Stimulated activated CD8-positive, alpha-beta memory T cell treated with anti-CD3 and anti-CD28 coated beads, Interleukin-7, amount 100 ng/mL, for 24 hours (primary cell): Measurements from ENCODE around the gene CRKL.

Experiments used
- DNase-seq: peaks from one replicate; pipeline ENCODE4 v3.0.0-alpha.2; 2020; ENCODE audit warnings: low read depth

Gene CRKL

DNA sequence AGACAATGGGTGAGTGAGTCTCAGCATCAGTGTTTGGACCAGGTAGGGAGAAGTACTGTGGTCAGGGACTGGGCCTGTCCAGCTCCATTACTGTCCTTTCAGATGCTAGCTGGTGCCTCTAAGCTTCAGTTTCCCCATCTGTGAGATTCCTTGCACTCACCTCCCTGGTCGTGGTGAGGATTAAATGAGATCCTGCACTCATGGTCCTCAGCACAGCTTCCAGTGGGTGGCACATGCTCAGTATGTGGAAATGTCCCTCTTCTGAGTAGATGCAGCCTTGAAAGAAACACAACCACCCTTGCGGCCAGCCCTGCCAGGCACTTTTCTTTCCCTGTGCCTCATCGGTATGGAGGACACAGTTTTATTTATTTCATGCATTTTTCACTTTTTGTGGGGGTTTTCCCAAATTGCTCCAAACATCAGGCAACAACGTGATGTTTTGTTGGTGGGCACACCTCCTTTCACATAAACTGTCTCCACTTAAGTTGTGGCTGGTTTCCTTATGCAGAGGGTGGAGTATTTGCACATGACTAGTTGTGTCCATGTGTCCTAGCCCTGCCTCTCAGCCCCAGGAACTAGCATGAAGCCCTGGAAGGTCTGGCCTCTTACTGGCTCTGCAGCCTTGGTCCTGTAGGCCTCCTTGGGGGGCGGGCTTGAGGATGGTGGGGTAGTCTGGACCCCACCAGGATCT, 66.0 kb downstream of the CRKL start:
- DNase-seq: no peak

- DNase-seq: no peak
These were observed 68.5 kb downstream of the CRKL start for GRCh38 chr22:20985720-20986119.

- no peak for DNase-seq
These were observed 69.2 kb downstream of the CRKL start for GRCh38 chr22:20986365-20986764.

- DNase-seq: no peak
These were observed 70.2 kb downstream of the CRKL start for GRCh38 chr22:20987375-20987774.

DNA sequence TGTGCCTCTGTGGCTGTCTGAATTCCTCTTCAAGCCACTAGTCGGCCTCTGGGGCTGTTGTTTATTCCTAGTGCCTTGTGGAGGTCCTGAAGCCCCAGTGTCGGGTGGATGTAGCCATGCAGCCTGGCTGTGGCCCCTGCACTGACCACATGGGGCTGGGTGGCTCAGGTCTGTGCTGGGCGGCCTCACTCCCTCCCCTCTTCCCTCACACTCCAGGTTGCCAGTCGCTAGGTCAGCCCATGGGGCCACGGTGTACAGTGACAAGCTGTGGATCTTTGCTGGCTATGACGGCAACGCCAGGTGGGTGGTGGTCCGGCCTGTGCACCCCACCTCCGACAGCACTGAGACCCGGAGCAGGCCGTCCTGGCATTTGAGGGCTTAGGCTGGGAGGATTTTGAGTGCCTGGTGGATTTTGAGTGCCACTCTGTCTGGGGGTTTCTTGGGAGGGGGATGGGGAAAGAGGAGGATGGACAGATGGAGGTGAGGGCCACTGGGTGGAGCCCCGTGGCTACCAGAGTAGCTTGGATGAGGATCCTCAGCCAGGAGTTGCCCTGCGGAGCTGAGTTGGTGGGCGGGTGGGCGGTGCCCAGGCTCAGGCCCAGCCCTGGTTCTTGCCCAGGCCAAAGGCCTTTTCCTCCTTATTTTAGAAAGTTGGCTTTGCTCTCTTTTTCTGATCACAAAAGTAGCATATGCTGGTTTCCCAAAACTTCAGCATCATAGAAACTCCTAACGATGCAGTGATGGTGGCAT, 71.5 kb downstream of the CRKL start:
- no peak for DNase-seq

GRCh38 chr22:20989323-20990138, 72.3 kb downstream of the CRKL start:
- DNase-seq: no peak

DNA sequence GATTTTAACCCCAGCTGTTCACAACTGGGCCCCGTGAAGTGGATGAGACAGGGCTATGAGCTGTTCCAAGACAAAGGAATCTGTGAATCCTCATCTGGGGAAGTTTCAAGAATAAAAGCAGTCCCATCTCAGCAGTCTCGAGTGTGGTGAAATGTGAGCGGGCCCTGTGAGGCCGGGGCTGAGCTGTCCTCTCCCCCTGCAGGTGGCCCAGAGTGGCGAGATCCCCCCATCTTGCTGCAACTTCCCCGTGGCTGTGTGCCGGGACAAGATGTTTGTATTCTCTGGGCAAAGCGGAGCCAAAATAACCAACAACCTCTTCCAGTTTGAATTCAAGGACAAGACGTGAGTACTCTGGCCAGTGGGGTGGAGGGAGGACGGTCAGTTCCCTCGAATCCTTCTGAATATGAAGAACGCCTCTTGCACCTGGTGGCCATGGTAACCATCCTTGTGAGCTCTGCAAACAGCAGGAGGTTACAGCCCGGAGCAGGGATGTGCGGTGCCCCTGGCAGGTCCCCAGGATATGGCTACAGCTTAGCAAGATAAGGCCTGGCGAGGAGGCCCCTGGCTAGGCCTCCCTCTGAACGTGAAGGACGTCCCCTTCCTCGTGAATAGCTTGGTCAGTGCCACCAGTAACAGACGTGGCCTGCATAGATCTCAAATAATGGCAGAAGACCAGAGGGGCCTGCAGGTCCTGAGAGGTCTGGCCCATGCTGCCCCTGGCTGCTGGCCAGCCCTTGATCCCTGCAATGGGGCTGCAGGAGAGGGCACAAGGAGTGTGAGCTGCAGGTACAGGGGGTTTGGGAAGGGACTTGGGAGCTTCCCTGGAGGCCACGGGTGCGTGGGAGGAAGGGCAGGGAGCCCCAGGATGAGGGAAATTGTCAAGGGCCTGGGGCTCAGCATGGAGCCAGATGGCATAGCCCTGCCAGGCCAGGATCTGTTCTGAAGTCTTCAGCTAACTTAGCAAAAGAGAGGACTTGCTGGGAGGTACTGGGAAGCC, 73.3 kb downstream of the CRKL start:
- no peak for DNase-seq

DNA sequence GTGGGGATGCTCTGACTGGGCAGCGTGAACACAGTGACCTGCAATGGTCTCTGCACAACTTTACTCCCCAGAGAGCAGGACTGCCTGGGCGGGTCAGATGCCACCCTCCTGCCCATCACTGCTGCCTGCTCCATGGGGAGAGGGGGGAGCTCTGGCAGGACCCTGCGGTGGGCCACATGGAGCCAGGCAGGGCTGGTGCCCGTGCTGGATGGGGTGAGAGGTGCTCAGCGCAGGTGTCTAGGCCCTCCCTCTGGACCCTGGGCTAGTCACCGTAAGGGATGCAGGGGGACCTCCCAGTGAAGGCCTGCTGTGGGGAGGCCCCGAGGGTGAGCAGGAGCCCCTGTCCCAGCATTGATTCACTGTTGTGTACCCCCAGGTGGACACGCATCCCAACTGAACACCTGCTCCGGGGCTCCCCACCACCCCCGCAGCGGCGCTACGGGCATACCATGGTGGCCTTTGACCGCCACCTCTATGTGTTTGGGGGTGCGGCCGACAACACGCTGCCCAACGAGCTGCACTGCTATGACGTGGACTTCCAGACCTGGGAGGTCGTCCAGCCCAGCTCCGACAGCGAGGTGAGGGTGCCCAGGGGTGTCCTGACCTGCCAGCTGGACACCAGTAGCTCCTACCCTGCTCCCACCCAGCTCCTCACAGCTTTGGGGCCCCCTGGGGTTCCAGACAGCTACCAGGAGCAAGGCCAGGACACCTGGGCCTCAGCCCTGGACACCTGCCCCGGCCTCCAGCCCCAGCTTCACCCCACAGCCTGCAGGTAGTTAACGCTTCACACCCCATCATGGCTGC, 74.2 kb downstream of the CRKL start:
- DNase-seq: no peak

DNA sequence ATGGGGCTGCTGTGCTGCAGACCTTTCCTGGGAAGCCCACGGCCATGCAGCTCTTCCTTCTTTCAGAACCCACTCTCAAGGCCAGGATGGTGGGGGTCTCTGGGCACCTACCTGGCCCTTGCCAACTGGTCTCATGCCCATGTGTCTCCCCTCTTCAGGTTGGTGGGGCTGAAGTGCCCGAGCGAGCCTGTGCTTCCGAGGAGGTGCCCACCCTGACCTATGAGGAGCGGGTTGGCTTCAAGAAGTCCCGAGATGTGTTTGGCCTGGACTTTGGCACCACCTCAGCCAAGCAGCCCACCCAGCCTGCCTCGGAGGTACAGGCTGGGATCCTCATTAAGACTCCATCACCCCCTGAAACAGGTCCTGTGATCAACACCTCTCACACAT, 74.8 kb downstream of the CRKL start:
- no peak for DNase-seq

- no peak for DNase-seq
These were observed 75.5 kb downstream of the CRKL start for GRCh38 chr22:20992456-20993303.

GRCh38 chr22:20993304-20994127, 76.3 kb downstream of the CRKL start:
- DNase-seq: no peak

DNA sequence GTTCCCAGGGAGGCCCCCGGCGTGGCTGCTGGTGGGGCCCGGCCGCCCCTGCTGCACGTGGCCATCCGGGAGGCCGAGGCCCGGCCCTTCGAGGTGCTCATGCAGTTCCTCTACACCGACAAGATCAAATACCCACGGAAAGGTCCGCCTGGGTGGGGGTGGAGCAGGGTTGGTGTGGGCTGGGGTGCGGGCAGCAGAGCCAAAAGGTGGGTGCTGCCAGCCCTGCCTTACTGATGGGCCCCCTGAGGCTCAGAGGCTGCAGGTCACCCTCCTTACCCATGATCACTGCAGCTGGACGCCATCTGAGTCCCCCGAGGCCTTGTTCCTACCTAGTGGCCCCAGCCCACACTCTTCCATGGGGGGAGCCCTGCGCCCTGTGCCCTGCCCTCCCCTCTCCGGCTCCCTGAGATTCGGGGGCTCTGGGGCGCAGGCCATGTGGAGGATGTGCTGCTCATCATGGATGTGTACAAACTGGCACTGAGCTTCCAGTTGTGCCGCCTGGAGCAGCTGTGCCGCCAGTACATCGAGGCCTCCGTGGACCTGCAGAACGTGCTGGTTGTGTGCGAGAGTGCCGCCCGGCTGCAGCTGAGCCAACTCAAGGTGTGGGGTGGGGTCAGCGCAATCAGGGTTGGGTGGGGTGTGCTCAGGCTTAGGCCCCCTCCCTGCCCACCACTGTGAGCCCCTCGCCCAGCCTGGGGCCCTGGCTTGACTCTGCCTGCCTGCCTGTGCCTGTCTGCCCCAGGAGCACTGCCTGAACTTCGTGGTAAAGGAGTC, 77.1 kb downstream of the CRKL start:
- DNase-seq: no peak

DNA sequence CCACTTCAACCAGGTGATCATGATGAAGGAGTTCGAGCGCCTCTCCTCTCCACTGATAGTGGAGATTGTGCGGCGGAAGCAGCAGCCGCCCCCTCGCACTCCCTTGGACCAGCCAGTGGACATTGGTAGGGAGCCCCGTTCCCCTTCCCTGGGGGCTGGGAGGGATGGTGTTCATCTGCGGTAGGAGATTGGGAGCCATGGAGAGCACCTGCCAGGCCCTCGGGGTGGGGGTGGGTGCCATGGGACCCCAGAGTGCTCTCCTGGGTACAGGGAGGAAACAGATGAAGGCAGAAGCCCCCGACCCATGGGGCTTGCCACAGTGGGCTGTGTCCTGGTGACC, 77.7 kb downstream of the CRKL start:
- DNase-seq: no peak

DNA sequence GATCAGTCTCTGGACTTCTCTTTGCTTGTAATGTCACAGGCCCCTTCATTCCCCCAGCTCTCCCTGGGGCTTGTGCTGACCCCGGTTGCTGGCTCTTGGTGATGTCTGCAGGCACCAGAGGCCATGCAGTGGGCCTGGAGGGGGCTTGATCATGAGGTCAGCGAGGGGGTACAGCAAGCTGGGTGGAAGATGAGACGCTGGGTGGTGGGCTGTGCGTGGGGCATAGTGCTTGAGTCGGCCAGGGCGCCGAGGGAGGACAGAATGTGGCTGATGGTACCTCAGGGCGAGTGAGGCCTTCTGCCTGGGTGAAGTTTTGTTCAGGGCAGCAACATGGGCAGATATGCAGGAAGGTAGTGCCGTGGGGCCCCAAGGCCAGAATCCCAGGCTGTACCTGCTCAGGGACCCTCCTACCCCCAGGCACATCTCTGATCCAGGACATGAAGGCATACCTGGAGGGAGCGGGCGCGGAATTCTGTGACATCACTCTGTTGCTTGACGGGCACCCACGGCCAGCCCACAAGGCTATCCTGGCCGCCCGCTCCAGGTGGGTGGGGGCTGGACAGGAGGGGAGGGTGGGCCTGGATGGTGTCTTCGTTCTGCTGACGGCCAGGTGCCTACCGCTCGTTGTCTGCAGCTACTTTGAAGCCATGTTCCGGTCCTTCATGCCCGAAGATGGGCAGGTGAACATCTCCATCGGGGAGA, 78.3 kb downstream of the CRKL start:
- no peak for DNase-seq

GRCh38 chr22:20996031-20996410, 78.8 kb downstream of the CRKL start:
- no peak for DNase-seq

- DNase-seq: no peak
These were observed 79.7 kb downstream of the CRKL start for GRCh38 chr22:20996598-20997535.
